ENCODE measurements around the gene GPC1. TPM values are rescaled to one million over a fixed set of nuclear protein-coding genes. Genes with fewer than 3 reads are reported as not detected.

Gene GPC1
- total and polyA plus RNA-seq, 10 of the 15 experiments (the other 5 are each of a cell fraction or from before 2014, with no cell fraction given): 0.06 to 0.77 (median 0.23) TPM; not detected in 3

- Histone ChIP-seq H3K4me2 (ENCODE audit: control insufficient read depth, insufficient read depth) (no peak overlapping the region), H3K27me3 (replicated peaks in 1 of 2; ENCODE audit: control insufficient read depth in 2 of 2, insufficient read depth in 2 of 2, low read length in 1 of 2) (peaks cover 0 to 2% of the 10 kb centered on the region in 2 experiments; a peak in 2 of 4 replicates), H3K79me2 (ENCODE audit: control insufficient read depth, insufficient read depth, low read length) (no peaks in the 10 kb centered on the region), H2AFZ (ENCODE audit: control insufficient read depth, low read depth, low read length) (no peak overlapping the region), H3K27ac (ENCODE audit: control insufficient read depth, insufficient read depth) (no peak overlapping the region), H3K4me3 (no peak overlapping the region), H3K4me1 (ENCODE audit: control insufficient read depth, insufficient read depth, low read length) (no peaks in the 10 kb centered on the region), H3K9me3 (replicated peaks; ENCODE audit: control insufficient read depth, insufficient read depth, low read length) (no peaks in the 10 kb centered on the region), H3K36me3 (ENCODE audit: control insufficient read depth in 2 of 2, insufficient read depth in 2 of 2, low read length in 1 of 2) (no peaks in the 10 kb centered on the region), H3K9ac (ENCODE audit: control insufficient read depth, insufficient read depth, low read length) (no peak overlapping the region), H4K20me1 (ENCODE audit: control insufficient read depth, insufficient read depth) (no peaks in the 10 kb centered on the region)
- in situ Hi-C loops (cut with MboI) (no loop called here), intact Hi-C loops (cut with micrococcal nuclease; ENCODE audit: unreplicated experiment) (no loop called here)
- CTCF ChIA-PET: no interaction called here
- no peak for FAIRE-seq
- no TSS peak for BruUV-seq (replicated peaks)
- no peak for DNase-seq (ENCODE audit: low read depth, low spot score)
- TF ChIP-seq FOS (IDR thresholded peaks at IDR 0.05; ENCODE audit: borderline replicate concordance, extremely low read depth, insufficient read length) (no peak), ATF7 (IDR thresholded peaks at IDR 0.05; ENCODE audit: low read depth) (no peak), CBX5 (IDR thresholded peaks at IDR 0.05; ENCODE audit: low read depth) (no peak), ZNF384 (IDR thresholded peaks at IDR 0.05; ENCODE audit: borderline replicate concordance, low read depth, low read length) (no peak), ZNF687 (IDR thresholded peaks at IDR 0.05) (no peak), TAF1 (IDR thresholded peaks at IDR 0.05; ENCODE audit: borderline replicate concordance, low read depth, low read length) (no peak), IKZF2 (IDR thresholded peaks at IDR 0.05) (no peak), ZNF217 (IDR thresholded peaks at IDR 0.05) (no peak), PBX3 (IDR thresholded peaks at IDR 0.05; ENCODE audit: insufficient replicate concordance, low read depth, low read length) (no peak), POLR2AphosphoS2 (IDR thresholded peaks at IDR 0.05; ENCODE audit: low read depth, low read length) (no peak), ZZZ3 (IDR thresholded peaks at IDR 0.05; ENCODE audit: control insufficient read depth, insufficient read length, low read depth) (no peak), POLR2AphosphoS5 (IDR thresholded peaks at IDR 0.05; ENCODE audit: low read length) (no peak), YY1 (IDR thresholded peaks at IDR 0.05; ENCODE audit: low read depth, low read length) (no peak)
- RAD21 ChIA-PET (ENCODE audit: unreplicated experiment): no interaction called here
- POLR2A ChIA-PET: no interaction called here
- 36% methylated on average over 31 of the region's 31 CpGs for WGBS (ENCODE audit: insufficient coverage, insufficient replicate concordance, low lambda C conversion rate, missing lambda C conversion rate)
- no peak for ATAC-seq
- SMC1A ChIA-PET (ENCODE audit: uncharacterized antibody, unreplicated experiment): no interaction called here
These were observed 43.1 kb upstream of the GPC1 start for GRCh38 chr2:240392084-240392947.
